Amniotic stem cell (primary cell): Measurements from ENCODE around the gene JMJD1C.
"Not testable (repeated sequence)": the region's sequence is repeated elsewhere in the genome, so short reads cannot be mapped to it uniquely, and the experiment has no call there.

Experiments
- DNase-seq: peaks from one replicate; lab custom pipeline; 2025; lab: John Stamatoyannopoulos, UW

Gene JMJD1C, protein sequence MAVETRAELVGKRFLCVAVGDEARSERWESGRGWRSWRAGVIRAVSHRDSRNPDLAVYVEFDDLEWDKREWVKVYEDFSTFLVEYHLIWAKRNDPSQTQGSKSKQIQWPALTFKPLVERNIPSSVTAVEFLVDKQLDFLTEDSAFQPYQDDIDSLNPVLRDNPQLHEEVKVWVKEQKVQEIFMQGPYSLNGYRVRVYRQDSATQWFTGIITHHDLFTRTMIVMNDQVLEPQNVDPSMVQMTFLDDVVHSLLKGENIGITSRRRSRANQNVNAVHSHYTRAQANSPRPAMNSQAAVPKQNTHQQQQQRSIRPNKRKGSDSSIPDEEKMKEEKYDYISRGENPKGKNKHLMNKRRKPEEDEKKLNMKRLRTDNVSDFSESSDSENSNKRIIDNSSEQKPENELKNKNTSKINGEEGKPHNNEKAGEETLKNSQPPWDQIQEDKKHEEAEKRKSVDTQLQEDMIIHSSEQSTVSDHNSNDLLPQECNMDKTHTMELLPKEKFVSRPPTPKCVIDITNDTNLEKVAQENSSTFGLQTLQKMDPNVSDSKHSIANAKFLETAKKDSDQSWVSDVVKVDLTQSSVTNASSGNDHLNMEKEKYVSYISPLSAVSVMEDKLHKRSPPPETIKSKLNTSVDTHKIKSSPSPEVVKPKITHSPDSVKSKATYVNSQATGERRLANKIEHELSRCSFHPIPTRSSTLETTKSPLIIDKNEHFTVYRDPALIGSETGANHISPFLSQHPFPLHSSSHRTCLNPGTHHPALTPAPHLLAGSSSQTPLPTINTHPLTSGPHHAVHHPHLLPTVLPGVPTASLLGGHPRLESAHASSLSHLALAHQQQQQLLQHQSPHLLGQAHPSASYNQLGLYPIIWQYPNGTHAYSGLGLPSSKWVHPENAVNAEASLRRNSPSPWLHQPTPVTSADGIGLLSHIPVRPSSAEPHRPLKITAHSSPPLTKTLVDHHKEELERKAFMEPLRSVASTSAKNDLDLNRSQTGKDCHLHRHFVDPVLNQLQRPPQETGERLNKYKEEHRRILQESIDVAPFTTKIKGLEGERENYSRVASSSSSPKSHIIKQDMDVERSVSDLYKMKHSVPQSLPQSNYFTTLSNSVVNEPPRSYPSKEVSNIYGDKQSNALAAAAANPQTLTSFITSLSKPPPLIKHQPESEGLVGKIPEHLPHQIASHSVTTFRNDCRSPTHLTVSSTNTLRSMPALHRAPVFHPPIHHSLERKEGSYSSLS (N-terminal part only)

DNA sequence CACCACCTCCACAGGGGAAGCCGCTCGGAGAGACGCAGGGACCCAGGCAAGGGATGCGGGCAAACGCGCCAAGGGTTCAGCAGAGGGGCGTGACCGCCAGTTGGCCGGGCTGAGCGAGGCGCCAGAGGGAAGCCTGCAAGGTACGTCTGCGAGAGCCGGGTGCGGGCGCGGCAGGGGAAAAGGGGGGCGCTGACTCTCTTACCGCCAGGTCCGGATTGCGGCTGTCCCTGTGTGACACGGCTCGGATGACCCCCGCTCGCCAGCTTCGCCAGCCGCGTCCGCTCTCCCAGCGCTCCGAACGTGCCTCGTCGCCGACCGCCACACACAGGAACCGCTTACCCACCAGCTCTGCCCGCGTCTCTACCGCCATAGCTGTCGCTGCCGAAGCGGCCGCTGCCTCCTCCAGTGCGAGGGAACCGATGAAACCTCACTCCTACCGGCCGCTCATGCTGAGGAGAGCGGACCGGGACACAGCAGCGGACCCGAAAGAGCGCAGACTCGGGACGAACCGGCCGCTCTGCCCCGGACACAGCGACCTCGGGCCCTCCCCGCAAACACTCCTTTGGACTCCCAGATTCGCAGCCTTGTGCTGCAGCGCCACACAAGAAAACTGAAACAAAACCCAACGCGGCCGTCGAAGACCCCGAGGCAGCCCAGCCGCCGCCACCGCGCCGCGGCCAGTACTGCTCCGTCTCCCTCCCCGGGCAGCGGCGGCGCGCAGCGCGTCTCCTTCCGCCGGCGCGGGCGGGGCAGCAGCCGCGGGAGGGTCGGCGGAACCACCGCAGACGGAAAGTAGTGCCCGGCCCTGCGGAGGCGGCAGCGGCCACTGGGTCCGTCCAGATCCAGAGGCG lies at the start of gene JMJD1C:
Gene JMJD1C (minus strand): TSS at position 685 of the 851 bp plus-strand sequence. CDS start 315 bp downstream, at position 370.
- DNase-seq: peak; percentile 62

DNA sequence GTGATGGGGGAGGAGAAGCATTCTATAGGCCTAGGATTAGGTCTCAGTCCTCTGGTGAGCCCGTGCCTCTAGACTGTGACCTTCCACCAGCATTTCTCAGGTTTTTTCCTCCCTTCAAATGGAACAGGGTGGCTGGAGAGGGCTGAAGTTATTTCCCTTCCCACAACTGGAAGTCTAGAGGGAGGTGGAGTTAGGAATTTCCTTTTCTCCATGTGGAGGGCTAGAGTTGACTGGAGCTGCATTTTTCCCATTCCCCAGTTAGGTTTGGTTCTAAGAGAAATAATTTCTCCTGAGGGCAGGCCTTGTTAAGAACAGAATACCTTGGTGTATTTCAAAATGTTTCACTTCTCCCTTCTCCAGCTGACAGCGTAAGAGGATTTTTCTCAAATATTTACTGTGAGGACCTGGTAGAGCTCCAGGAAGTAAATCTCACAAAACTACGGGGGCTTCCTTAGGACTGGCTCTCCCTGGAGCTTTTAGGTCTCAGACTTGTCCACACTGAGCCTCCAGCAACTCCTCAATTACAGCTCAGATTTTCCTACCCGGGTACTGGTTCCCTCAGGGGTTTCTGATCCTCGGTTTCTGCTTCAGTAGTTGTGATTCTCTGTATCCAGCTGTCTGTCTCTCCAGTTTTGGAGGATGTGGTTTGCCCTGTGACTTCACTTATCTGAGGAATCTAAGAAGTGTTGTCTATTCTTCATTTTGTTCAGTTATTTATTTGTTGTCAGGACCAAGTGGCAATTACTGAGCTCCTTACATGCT lies 49.4 kb upstream of the JMJD1C start:
- DNase-seq: peak; percentile 39

DNA sequence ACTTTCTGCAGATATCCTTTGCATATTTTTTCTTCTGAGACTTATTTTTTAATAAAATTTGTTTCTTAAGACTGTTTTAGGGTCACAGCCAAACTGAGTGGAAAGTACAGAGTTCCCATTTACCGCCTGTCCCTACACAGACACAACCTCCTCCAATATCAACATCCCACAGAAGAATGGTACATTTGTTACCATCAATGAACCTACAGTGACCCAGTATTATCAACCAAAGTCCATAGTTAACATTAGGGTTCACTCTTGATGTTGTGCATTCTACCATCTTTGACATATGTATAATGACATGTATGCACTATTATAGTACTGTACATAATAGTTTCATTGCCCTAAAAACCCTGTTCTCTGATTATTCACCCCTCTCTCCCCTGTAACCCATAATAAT lies 40.8 kb upstream of the JMJD1C start:
- DNase-seq: no peak

DNA sequence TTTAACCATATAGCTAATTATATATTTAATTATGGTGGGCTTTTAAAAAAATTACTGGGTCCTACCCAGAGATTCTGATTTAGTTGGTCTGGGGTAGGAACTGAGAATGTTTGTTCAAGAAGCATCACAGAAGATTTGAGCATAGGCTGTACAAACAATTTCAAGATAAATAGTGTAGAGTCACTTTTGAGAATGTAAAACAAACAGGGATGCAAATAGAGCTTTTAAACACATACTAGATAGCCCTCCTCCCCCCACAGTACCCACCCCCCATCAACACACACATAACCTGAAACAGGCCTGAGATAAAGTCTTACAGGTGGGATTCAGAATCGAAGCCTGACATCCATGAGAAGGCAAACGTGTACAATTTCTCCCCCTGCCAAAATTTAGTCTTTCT lies 39.8 kb upstream of the JMJD1C start:
- DNase-seq: no peak

DNA sequence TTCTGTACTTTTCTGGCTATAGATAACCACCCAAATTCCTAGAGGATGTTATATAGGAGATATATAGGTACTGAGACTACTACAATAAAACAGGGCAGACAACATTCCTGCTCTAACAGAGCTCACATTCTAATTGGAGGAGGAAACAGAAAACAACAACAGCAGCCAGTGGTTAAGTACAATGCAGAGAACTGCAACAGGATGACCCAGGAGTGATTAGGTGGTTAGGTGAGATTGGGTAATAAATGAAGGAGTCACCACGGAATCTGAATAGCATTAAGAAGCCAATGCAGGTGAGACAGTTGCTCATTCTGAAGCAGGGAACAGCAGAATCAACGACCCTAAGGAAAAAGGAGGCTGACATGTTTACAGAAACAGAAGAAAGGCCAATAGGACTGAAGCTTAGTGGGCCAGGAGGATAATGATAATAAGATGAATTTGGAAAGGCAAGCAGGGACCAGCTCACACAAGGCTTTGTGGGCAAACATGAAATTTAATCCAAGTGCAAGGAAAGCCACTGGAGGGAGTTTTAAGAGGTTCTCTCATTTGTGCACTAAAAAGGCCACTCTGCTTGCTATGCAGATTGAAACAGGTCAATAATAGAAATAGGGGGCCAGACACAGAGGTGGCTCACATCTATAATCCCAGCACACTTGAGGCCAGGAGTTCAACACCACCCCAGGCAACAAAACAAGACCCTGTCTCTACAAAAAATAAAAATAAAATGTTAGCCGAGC lies 38.5 kb upstream of the JMJD1C start:
- DNase-seq: no peak

DNA sequence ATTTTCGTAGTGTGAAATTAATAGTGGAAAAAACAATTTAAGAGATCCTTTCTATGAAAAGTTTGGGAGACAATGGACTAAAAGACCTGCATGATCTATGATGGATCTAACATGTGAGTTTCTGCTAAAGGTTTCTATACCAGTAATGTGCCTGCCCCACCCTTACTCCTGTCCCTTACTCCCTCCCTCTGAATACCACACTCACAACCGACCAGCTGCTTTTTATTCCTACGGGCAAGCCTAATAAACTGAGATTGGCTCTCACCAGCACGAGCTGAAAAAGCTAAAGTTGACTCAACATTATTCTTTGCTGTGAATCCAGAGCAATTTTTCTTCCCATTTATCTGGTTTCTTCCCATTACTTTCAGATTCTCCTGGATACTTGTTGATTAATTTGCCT lies 37.6 kb upstream of the JMJD1C start:
- DNase-seq: no peak

DNA sequence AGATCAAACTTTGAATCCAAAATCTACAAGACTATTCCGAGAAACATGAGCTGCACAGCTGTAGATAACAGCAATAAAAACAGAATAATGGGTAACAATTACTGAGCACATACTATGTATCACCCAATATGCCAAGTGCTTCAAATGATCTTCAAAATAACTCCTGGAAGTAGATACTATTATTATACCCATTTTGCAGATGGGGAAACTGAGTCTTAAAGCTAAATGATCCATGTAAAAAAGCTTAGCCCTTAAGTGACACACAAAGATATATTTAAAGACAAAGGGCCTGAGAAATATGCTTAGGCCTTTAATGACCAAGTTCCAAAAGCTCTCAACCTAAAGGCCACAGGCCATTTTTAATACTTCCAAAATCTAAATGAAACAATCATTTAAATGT lies 37.1 kb upstream of the JMJD1C start:
- DNase-seq: no peak

DNA sequence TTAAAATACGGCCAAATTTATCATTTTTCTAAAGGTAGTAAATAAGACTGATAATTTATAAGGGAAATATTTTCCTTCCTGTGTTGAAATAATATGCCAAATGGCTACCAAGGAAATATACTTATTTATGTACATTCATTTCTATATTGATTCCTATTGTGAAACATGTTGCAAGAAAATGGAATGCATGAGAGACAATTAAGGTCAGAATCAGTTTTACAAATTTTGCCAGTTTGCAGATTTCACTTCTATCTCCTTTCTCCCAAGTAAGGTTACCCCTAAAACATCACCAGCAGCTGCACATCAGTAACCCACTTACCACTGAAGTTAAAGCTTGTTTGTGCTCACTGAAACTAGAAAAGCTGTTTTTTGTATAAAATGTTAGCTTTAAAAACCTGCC lies 36.2 kb upstream of the JMJD1C start:
- no peak for DNase-seq

DNA sequence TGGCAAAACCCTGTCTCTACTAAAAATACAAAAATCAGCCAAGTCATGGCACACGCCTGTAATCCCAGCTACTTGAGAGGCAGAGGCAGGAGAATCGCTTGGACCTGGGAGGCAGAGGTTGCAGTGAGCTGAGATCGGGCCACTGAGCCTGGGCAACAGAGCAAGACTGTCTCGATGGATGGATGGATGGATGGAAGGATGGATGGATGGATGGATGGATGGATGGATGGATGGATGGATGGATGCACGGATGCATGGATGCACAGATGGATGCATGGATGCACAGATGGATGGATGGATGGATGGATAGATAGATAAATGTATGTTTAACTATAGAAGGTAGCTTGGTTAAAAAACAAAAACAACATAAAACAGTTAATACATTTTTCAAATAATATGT lies 34.8 kb upstream of the JMJD1C start:
- DNase-seq: not testable (repeated sequence)

DNA sequence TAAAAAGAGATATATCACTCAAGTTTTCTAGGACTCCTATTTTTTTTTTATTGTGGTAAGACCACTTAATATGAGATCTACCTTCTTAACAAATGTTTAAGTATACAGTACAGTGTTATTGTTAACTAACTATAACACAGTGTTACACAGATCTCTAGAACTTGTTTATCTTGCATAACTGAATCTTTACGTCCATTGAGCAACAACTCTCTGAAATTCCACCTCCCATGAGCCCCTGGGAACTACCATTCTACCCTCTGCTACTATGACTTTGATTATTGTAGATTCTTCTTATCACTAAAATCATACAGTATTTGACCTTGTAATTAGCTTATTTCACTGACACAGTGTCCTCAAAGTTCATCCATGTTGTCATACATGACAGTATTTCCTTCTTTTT lies 32.9 kb upstream of the JMJD1C start:
- DNase-seq: no peak

DNA sequence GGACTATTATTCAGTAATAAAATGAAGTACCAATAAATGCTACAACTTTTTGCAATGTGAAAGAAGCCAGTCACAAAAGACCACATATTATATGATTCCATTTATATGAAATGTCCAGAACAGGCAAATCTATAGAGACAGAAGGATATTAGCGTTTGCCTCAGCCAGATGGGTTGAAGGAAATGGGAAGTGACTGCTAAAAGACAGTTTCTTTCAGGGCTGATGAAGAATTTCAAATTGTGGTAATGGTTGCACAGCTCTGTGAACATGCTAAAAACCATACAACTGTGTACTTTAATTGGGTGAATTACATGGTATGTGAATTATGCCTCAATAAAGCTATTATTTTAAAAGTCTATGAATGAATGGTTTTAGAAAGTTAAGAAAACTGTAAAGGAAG lies 31.5 kb upstream of the JMJD1C start:
- no peak for DNase-seq

DNA sequence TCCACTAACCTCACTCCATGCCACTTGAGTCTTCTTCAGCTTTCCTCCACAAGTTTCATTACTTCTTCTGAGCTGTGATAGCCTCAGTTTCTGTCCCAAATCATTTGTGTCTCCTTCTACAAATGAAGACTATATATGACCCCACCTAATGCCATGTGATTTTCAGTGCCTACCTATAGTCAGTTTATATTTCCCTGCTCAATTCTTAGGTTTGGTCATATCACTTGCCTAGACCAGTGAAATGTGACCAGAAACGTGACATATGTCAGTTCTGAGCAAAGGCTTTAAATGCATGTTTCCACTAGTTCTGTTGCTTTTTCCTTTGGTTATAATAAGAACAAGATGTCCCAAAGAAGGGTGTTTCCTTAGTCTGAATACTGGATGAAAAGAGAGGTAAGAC lies 30.8 kb upstream of the JMJD1C start:
- no peak for DNase-seq

DNA sequence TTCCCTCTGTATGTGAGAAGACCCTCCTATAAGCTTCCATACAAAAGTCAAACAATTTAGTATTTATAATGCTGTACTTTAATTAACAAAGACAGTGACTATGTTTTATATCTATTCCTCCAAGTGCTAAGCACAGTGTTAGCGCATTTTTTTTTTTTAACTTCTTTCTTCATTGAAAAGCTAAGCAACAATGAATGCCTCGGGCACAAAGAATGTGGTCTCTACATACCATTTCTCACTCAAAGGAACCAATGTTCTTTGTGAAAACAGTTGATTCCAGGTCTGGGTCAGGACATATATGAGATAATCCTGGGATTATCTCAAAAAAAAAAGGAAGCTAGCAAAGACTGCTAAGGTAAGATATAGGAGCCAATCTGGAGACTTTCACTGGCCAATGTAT lies 29.2 kb upstream of the JMJD1C start:
- no peak for DNase-seq

DNA sequence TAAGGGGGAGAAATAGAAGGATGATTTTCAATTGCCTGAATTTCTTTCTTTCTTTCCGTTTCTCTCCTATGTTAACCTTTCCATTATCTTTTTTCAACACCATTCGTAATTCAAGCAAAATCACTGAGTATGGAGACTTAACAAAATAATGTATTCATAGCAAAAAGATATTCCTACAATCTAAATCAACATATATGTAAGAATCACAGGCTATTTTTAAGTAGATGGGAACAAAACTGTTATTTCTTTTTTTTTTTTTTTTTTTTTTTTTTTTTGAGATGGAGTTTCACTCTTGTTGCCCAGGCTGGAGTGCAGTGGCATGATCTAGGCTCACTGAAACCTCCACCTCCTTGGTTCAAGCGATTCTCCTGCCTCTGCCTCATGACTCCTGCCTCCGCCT lies 27.2 kb upstream of the JMJD1C start:
- DNase-seq: no peak

DNA sequence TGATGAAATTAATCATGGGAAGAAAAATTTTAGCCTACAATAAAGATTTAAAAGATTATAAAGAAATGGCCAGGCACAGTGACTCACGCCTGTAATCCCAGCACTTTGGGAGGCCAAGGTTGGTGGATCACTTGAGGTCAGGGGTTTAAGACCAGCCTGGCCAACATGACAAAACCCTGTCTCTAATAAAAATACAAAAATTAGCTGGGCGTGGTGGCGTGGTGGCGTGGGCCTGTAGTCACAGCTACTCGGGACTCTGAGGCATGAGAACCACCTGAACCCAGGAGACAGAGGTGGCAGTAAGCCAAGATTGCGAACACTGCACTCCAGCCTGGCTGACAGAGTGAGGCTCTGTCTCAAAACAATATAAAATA lies 26.5 kb upstream of the JMJD1C start:
- not testable (repeated sequence) for DNase-seq

DNA sequence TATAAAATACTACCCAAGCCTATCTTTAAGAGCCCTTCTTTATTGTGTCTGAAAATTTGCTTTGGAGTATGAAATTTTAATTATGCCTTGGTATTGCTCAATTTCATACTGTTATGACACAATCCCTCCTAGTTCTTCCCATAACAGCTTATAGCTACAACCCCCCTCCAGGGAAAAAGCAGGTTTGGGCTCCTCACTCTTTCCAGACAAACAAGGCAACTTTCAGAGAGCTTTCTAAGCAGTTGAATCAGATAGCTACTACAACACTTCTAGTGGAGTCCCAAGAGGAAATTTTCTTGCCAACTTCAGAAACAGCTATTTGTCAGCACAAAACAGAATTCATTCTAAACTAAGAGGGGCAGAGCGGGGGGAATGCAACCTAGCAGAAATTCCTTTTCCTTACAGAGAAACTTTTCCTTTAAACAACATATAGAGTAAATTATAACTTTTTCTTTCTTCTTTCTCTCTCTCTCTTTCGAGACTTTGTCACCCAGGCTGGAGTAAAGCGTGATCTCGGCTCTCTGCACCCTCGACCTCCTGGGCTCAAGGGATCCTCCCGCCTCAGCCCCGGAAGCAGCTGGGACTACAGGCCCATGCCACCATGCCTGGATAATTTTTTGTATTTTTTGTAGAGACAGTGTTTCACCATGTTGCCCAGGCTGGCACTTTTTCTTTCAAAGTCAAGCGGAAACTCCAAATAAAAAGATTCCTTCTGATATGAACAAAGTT lies 26.0 kb upstream of the JMJD1C start:
- DNase-seq: peak; percentile 35

DNA sequence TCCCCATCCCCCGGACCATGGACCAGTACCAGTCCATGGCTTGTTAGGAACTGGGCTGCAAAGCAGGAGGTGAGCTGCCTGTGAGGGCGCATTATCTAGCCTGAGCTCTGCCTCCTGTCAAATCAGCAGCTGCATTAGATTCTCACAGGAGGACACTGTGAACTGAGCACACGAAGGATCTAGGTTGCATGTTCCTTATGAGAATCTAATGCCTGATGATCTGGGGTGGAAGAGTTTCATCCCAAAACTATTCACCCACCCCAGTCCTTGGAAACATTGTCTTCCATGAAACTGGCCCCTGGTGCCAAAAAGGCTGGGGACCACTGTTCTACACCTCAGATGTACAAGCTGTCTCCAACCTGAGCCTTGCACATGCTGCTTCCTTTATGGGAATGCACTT lies 24.1 kb upstream of the JMJD1C start:
- no peak for DNase-seq

DNA sequence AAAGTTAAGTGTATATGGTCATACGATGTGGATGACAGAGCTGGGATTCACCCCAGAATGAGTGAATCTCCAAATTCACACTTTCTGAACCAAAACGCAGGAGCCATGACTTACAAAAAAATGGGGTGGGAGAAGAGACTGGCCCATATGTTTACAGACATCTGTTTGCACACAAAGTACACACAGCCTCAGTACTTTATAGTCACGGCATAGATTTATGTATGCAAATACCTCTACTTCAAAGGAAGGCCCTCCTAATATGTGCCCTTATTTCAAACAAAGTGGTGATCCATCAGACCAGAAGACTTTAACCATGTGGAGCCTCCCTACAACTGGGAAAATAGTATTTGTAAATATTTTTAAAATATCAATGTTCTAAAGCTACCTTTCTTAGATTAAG lies 22.2 kb upstream of the JMJD1C start:
- no peak for DNase-seq

DNA sequence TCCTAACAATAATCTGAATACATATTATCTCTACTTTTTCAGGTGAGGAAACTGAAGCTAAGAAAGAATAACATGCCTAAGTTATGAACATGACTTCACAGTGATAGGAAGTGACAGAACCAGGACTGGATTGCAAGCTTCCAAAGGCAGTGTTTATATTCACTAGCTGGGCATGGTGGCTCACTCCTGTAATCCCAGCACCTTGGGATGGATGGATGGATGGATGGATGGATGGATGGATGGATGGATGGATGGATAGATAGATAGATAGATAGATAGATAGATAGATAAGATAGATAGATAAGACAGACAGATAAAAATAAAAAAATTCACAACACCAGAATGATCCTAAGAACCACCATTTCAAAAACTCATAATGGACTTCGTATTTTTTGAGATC lies 18.2 kb upstream of the JMJD1C start:
- no peak for DNase-seq
